ACC112 (cell line): ENCODE data around the gene ALDH1L1.

ENCODE experiments used
- H2AFZ ChIP-seq: fragments of 200-600 bp; sonication (generic); one replicate; pipeline ENCODE4 v1.6.0; 2017; ENCODE audit warnings: antibody characterized with exemption, low read length; ENCODE audit not compliant: unreplicated experiment
- H3K27ac ChIP-seq: fragments of 200-600 bp; sonication (generic); 2 replicates; pipeline ENCODE4 v1.5.1; 2014; ENCODE audit warnings: low read depth, mild to moderate bottlenecking, antibody characterized with exemption, low read length, moderate library complexity
- H3K27me3 ChIP-seq: fragments of 200-600 bp; sonication (generic); 2 replicates; pipeline ENCODE4 v1.6.1; 2014; ENCODE audit warnings: mild to moderate bottlenecking, antibody characterized with exemption, low read length, moderate library complexity, mixed read lengths; ENCODE audit not compliant: insufficient read depth
- H3K36me3 ChIP-seq: fragments of 200-600 bp; sonication (generic); 2 replicates; pipeline ENCODE4 v1.6.1; 2016; ENCODE audit warnings: mild to moderate bottlenecking, antibody characterized with exemption, low read length, moderate library complexity, mixed read lengths; ENCODE audit not compliant: insufficient read depth
- H3K4me1 ChIP-seq: fragments of 200-600 bp; sonication (generic); one replicate; pipeline ENCODE4 v1.6.1; 2016; ENCODE audit warnings: low read length, mixed read lengths; ENCODE audit not compliant: insufficient read depth, unreplicated experiment, control insufficient read depth
- H3K4me3 ChIP-seq: fragments of 200-600 bp; sonication (generic); 2 replicates; pipeline ENCODE4 v1.5.1; 2014; ENCODE audit warnings: mild to moderate bottlenecking, low read depth, low read length
- H3K79me2 ChIP-seq: fragments of 200-600 bp; sonication (generic); one replicate; pipeline ENCODE4 v1.6.0; 2016; ENCODE audit warnings: low read length; ENCODE audit not compliant: control insufficient read depth, unreplicated experiment, insufficient read depth

The ALDH1L1 gene

DNA sequence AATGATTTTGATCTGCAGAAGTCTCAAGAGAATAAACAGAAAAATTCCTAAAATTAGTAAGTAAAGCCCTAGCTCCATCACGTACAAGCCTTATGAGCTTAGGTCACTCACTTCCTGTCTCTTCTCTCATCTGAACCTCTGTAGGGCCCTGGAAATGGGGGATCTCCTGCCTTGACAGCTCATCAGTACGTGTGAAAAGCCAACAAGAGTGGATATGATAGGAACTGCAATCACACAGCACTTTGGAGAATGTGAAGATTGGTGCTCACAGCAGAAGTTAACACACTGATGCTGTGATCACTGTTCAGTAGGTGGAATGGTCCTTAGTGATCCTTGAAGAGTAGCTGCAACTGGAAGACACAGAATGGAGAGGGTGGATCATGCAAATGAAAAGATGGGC, 27.8 kb upstream of the ALDH1L1 start:
- H3K27ac ChIP-seq, result peak overlapping the region; percentile 98
- H2AFZ ChIP-seq, result no peak overlapping the region
- H3K79me2 ChIP-seq, result no peaks in the 10 kb centered on the region
- H3K4me3 ChIP-seq, result peak overlapping the region; percentile 72
- no peaks in the 10 kb centered on the region for H3K36me3 ChIP-seq
- peaks cover 39% of the 10 kb centered on the region for H3K4me1 ChIP-seq
- no peaks in the 10 kb centered on the region for H3K27me3 ChIP-seq

DNA sequence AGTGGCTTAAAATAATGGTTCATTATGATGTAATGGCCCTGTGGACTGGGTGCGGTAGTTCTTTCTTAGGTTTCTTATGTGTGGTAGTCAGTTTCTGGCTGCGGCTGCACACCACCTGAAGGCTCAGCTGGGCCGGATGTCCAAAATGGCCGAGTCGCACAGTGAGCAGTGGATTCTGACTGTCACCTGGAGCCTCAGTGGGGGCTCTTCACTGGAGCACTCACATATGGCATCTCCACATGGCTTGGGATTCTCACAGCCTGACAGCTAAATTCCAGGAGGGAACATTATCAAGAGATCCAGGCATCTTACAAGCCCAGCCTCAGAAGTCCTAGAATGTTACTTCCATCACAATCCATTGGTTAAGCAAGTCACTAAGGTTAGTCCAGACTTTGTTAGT, 26.8 kb upstream of the ALDH1L1 start:
- Histone ChIP-seq H3K4me3 (no peak overlapping the region), H2AFZ (no peak overlapping the region), H3K79me2 (no peaks in the 10 kb centered on the region), H3K36me3 (no peaks in the 10 kb centered on the region), H3K27ac (peak overlapping the region; percentile 98), H3K4me1 (peaks cover 39% of the 10 kb centered on the region), H3K27me3 (no peaks in the 10 kb centered on the region)

DNA sequence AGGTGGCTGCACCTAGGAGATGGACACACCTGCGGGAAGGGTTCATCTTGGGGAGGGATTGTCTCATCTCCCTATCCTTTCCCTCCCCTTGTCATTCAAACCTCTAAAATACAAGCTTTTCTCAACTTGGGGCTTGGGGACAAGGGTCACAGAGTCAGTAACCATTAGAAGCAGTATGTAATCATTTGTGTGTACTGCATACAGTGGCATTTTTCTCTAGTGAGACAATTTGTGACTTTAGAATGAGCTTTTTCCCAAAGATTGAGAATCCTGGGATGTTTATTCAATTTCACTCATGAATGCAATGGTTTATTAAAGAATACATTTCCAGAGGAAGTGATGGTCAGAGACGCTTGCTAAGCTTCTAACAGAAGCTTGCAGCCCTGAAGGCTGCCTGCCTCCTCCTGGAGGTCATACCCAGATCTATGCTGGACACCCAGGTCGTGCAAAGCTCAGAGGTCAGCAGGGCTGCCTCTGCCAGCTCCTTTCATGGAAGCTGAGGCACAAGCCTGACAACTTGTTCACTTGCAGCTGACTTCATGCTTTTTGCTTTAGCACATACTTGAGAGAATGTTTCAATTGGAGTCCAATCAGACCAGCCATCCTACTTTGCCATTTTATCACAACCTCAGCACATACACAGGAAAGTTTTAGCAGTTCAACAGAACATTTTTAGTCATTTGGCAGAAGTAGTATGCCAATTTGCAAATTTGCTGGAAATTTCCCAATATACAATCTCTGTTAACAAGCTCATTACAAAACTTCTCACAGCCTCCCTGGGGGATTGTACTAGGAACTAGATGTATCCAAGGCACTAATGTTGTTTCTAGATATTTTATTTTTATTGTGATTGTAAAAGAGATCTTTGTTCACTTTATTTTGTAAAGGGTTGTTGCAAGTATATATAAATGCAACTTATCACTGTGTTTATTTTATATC, 25.6 kb upstream of the ALDH1L1 start:
- Histone ChIP-seq H2AFZ (no peak overlapping the region), H3K4me3 (no peak overlapping the region), H3K4me1 (peaks cover 39% of the 10 kb centered on the region), H3K79me2 (no peaks in the 10 kb centered on the region), H3K36me3 (no peaks in the 10 kb centered on the region), H3K27ac (no peak overlapping the region), H3K27me3 (no peaks in the 10 kb centered on the region)

DNA sequence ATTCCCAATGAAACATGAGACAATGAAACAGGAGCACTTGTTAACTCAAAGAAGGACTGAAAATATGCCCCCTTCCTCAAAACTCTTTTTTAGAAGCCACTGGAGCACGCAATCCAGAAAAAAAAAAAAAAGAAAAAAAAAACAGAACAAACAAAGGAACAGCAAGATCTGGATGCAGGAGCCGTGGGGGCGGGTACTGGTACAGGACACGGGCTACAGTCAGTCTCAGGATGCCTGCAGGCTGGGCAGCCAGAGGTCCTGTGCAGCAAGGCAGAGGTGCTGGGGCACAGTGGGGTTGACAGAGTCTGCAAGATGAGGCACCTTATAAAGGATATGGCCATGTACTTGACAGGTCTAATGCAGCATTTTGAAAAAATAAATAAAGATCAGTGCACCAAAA, 22.3 kb upstream of the ALDH1L1 start:
- Histone ChIP-seq H3K27ac (no peak overlapping the region), H3K27me3 (no peaks in the 10 kb centered on the region), H3K79me2 (no peaks in the 10 kb centered on the region), H2AFZ (no peak overlapping the region), H3K4me3 (no peak overlapping the region), H3K36me3 (no peaks in the 10 kb centered on the region), H3K4me1 (peaks cover 20% of the 10 kb centered on the region)

DNA sequence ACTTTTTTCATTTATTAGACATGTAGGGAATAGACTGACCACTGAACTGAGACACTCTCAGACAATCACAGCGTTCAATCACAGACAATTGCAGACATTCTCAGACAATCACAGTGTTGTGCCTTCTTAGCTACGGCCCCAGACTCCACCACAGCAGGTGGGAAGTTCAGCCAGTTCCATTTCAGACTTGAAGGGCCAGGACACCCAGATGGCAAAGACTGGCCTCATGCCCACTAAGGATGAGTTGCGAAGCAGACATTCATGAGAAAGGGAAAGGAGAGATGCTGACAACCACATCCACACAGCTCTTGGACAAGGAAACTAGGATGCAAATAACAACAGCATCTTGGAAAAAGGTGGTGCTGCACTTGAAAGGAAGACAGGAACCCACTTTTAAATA, 21.9 kb upstream of the ALDH1L1 start:
- Histone ChIP-seq H3K27me3 (no peaks in the 10 kb centered on the region), H2AFZ (no peak overlapping the region), H3K79me2 (no peaks in the 10 kb centered on the region), H3K36me3 (no peaks in the 10 kb centered on the region), H3K27ac (no peak overlapping the region), H3K4me1 (peaks cover 15% of the 10 kb centered on the region), H3K4me3 (no peak overlapping the region)

DNA sequence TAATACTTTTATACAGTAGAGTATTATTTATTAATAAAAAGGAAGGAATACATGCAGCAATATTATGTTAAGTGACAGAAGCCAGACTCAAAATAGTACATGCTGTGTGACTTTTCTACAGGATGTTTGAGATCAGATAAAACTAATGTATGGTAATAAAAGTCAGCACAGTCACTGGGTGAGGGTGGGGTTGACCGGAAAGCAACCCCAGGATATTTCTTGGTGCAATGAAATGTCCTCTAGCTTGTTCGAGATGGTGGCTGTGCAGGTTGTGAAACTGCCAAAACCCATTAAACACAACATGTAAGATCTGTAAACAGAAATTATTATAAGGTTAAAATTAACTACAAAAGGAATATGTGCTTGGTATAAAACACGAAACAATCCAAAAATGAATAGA, 20.8 kb upstream of the ALDH1L1 start:
- Histone ChIP-seq H3K27me3 (no peaks in the 10 kb centered on the region), H2AFZ (no peak overlapping the region), H3K4me3 (no peak overlapping the region), H3K27ac (no peak overlapping the region), H3K79me2 (no peaks in the 10 kb centered on the region), H3K4me1 (peaks cover 6% of the 10 kb centered on the region), H3K36me3 (no peaks in the 10 kb centered on the region)

DNA sequence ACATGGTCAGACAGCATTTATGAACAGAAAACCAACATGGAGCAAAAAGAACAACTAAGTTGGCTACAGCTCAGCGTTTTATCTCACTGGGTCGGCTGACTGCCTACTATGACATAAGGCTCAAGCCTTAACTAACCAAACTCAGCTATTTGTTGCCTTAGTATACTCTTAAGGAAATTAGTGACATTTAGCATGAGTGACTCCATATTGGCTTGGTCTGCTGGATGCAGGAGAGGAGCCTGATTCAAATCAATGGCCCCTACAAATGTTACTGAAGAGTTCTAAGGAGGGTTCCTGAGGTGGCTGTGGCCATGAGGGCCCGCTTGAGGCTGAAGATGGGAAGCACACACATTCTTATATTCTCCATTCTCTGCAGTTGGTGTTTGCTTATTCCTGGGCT, 20.1 kb upstream of the ALDH1L1 start:
- Histone ChIP-seq H3K36me3 (no peaks in the 10 kb centered on the region), H2AFZ (no peak overlapping the region), H3K79me2 (no peaks in the 10 kb centered on the region), H3K27ac (no peak overlapping the region), H3K27me3 (no peaks in the 10 kb centered on the region), H3K4me3 (no peak overlapping the region), H3K4me1 (no peaks in the 10 kb centered on the region)

DNA sequence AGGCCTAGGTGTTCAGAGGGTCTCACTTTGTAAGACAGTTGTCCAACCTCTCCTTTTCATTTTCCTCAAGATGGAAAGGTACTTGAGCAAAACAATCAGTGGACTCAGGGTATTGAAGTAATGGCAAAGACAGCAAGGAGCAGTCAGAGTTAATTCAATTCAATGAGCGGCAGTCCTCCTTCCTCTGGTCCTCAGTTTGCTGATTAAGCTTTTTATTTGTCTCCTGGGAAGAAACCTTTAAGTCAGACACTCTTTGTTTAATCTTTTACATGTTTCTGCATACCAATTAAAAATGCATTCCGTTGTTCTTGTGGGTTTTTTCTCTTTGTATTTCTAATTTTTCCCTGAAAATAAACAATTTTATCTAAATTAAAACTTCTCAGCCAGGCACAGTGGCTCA, 18.9 kb upstream of the ALDH1L1 start:
- Histone ChIP-seq H3K4me3 (no peak overlapping the region), H3K4me1 (no peaks in the 10 kb centered on the region), H3K27ac (no peak overlapping the region), H3K27me3 (no peaks in the 10 kb centered on the region), H3K36me3 (no peaks in the 10 kb centered on the region), H2AFZ (no peak overlapping the region), H3K79me2 (no peaks in the 10 kb centered on the region)

DNA sequence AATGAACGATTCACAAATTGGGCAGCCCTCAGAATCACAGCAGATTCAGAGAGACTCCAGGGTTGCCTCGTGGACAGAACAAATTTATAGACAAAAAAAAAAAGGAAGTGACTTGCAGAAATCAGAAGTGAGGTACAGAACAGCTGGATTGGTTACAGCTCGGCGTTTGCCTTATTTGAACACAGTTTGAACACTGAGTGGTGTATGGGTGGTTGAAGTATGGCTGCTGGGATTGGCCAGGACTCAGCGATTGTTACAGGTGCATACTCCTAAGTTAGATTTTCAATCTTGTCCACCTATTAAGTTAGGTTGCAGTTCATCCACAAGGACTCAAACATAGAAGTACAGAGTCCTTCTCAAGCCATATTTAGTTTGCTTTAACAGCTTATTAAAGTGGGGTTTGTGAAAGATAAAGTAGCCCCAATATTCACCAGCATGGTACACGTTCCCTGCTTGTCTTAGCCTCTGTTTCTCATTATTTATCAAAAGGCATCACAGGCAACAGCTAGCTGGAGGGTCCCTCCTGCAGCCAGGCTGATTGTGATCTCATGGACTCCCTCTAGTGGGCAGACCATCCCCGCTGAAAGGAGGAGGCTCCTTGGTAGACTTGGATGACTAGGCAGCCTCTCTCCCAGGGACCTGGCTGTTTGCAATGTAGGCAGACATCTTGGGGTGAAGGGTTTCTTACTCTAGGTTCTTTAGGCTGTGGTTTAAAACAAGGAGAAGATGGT, 17.6 kb upstream of the ALDH1L1 start:
- no peaks in the 10 kb centered on the region for H3K27me3 ChIP-seq
- H3K4me3 ChIP-seq, result no peak overlapping the region
- H3K79me2 ChIP-seq, result no peaks in the 10 kb centered on the region
- no peaks in the 10 kb centered on the region for H3K36me3 ChIP-seq
- H3K27ac ChIP-seq, result no peak overlapping the region
- H2AFZ ChIP-seq, result no peak overlapping the region
- no peaks in the 10 kb centered on the region for H3K4me1 ChIP-seq

DNA sequence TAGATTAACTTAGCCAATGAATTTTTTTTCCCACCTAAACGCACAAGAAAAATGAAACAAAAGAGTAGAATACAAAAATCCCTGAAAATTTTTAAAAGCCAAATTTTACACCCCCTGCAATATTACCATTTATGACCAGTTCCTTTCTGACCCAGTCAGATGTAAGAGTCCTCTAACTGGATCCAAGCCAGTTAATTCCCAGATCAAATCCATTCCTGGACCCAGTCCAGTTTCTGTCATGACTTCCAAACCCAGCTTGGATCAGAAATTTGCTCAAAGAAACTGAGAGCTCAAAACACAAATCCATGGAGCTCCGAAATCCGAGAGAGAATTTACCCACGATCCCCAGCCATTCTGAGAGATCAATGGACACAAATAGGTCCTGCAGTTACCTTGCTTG, 17.0 kb upstream of the ALDH1L1 start:
- H3K27ac ChIP-seq, result no peak overlapping the region
- no peak overlapping the region for H2AFZ ChIP-seq
- no peaks in the 10 kb centered on the region for H3K27me3 ChIP-seq
- H3K4me1 ChIP-seq, result no peaks in the 10 kb centered on the region
- H3K79me2 ChIP-seq, result no peaks in the 10 kb centered on the region
- H3K4me3 ChIP-seq, result no peak overlapping the region
- H3K36me3 ChIP-seq, result no peaks in the 10 kb centered on the region
